H1 (cell line): Measurements from ENCODE around the gene SERPINB8. TPM values are rescaled to one million over a fixed set of nuclear protein-coding genes. Genes with fewer than 3 reads are reported as not detected.

Source experiments
- CBX8 ChIP-seq: fragments of 300-800, 300-1000 bp; sonication (generic); IDR thresholded peaks from 2 replicates; pipeline ENCODE4 v1.7.1; 2016; ENCODE audit warnings: low read depth, low read length, borderline replicate concordance
- CEBPB ChIP-seq: IDR thresholded peaks from 2 replicates; pipeline ENCODE4 v1.6.1; 2012; ENCODE audit warnings: low read depth, low read length
- EP300 ChIP-seq, 2 experiments: IDR thresholded peaks; 1 replicate in 1 of 2; 2 replicates in 1 of 2; pipeline ENCODE4 v1.6.1; 2011 to 2012; ENCODE audit warnings: low read depth in 2 of 2, low read length in 2 of 2, mild to moderate bottlenecking in 2 of 2, borderline replicate concordance in 1 of 2, inconsistent platforms in 1 of 2, moderate library complexity in 1 of 2
- JUND ChIP-seq: IDR thresholded peaks from 2 replicates; pipeline ENCODE4 v1.6.1; 2011; ENCODE audit warnings: mild to moderate bottlenecking, improper control_type of control experiment, low read length
- MAFK ChIP-seq: IDR thresholded peaks from 2 replicates; pipeline ENCODE4 v1.6.1; 2012; ENCODE audit warnings: low read depth, mild to moderate bottlenecking, improper control_type of control experiment, low read length
- RNF2 ChIP-seq: fragments of 200-900, 300-1000 bp; sonication (generic); IDR thresholded peaks from 2 replicates; pipeline ENCODE4 v1.7.1; 2016; ENCODE audit warnings: borderline replicate concordance, low read depth, mild to moderate bottlenecking, antibody characterized with exemption, low read length; ENCODE audit not compliant: poor library complexity, severe bottlenecking; ENCODE audit errors: missing control alignments
- TAF1 ChIP-seq: IDR thresholded peaks from 2 replicates; pipeline ENCODE4 v1.6.1; 2011; ENCODE audit warnings: mild to moderate bottlenecking, low read depth, low read length
- polyA plus RNA-seq, 7 experiments: library from polyadenylated mRNA; depleted of rRNA in 3 of 7; stranded (reverse) in 5 of 7; unstranded in 2 of 7; fragments of >200 nt in 5 of 7; fragments of 200-250 nt in 2 of 7; gene quantifications; 1 replicate in 5 of 7; 2 replicates in 1 of 7; 4 replicates in 1 of 7; pipeline versions ENCODE4 v1.2.1 to v1.2.3, GENCODE V29; 2011 to 2013; ENCODE audit warnings: missing spikeins in 2 of 7, mixed read lengths in 2 of 7
- total RNA-seq: library from RNA; stranded (reverse); fragmentation: NEBNext Ultra II Directional; extraction: Animal tissue kit (Norgen Biotek cat#: 25700); gene quantifications from 2 replicates; pipeline ENCODE4 v1.2.1, GENCODE V29; 2021
- TF ChIP-seq, protein P1 (sequence below): fragments of 300-600 bp; sonication (generic); IDR thresholded peaks from 2 replicates; pipeline ENCODE4 v1.7.1; 2012; ENCODE audit warnings: low read length, moderate library complexity, mild to moderate bottlenecking, inconsistent platforms; ENCODE audit not compliant: insufficient replicate concordance
- TF ChIP-seq, protein P2 (sequence below): IDR thresholded peaks from 2 replicates; pipeline ENCODE4 v1.6.1; 2012; ENCODE audit warnings: inconsistent platforms

Gene SERPINB8
- total and polyA plus RNA-seq, 2 of the 8 experiments (the other 6 are each of a cell fraction or from before 2014, with no cell fraction given), result 0.42 to 1.2 TPM

DNA sequence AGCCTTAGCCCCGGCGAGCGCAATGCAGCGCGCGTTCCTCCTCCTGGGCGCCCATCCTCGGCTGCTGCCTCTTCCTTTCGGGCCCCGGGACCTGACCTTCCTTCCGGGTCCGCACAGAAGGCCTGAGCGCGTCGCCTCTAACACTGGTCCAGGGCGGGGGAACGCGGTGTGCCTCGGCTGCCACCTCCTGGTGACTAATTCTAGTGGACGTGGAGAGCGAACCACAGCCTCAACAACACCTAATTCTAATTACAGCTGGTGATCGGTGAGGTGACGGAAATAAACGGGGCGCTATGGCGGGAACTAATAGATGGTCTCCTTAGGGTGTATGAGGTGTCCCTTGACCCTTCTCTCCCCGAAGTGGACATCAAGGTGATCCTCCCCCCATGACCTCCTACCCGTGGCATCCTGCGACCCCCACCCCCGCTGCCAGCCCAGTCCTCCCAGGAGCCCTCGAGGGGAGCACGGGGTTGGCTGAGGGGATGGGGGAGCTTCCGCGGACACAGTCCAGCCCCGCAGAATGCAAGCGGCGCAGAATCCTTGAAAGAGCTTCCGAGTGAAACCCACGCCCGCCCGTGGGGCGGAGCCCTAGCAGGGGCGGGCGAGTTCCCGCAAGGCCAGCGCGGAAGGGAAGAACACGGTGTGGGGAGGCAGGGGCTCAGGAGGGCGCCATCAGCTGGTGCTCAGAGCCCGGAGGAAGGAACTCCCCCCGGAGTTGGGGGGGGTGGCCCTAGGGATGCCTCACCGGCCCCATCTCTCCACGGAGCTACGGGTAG lies 33.5 kb upstream of the SERPINB8 start (continued):
- TF ChIP-seq CBX8 (no peak), RNF2 (no peak), JUND (no peak), MAFK (no peak), TAF1 (peak; percentile 43; the same call in 1 of the 2 replicates), EP300 (IDR thresholded peaks at IDR 0.05; ENCODE audit: borderline replicate concordance in 1 of 2, low read depth in 2 of 2, low read length in 2 of 2) (no peak), CEBPB (no peak)
- TF ChIP-seq, protein P1, sequence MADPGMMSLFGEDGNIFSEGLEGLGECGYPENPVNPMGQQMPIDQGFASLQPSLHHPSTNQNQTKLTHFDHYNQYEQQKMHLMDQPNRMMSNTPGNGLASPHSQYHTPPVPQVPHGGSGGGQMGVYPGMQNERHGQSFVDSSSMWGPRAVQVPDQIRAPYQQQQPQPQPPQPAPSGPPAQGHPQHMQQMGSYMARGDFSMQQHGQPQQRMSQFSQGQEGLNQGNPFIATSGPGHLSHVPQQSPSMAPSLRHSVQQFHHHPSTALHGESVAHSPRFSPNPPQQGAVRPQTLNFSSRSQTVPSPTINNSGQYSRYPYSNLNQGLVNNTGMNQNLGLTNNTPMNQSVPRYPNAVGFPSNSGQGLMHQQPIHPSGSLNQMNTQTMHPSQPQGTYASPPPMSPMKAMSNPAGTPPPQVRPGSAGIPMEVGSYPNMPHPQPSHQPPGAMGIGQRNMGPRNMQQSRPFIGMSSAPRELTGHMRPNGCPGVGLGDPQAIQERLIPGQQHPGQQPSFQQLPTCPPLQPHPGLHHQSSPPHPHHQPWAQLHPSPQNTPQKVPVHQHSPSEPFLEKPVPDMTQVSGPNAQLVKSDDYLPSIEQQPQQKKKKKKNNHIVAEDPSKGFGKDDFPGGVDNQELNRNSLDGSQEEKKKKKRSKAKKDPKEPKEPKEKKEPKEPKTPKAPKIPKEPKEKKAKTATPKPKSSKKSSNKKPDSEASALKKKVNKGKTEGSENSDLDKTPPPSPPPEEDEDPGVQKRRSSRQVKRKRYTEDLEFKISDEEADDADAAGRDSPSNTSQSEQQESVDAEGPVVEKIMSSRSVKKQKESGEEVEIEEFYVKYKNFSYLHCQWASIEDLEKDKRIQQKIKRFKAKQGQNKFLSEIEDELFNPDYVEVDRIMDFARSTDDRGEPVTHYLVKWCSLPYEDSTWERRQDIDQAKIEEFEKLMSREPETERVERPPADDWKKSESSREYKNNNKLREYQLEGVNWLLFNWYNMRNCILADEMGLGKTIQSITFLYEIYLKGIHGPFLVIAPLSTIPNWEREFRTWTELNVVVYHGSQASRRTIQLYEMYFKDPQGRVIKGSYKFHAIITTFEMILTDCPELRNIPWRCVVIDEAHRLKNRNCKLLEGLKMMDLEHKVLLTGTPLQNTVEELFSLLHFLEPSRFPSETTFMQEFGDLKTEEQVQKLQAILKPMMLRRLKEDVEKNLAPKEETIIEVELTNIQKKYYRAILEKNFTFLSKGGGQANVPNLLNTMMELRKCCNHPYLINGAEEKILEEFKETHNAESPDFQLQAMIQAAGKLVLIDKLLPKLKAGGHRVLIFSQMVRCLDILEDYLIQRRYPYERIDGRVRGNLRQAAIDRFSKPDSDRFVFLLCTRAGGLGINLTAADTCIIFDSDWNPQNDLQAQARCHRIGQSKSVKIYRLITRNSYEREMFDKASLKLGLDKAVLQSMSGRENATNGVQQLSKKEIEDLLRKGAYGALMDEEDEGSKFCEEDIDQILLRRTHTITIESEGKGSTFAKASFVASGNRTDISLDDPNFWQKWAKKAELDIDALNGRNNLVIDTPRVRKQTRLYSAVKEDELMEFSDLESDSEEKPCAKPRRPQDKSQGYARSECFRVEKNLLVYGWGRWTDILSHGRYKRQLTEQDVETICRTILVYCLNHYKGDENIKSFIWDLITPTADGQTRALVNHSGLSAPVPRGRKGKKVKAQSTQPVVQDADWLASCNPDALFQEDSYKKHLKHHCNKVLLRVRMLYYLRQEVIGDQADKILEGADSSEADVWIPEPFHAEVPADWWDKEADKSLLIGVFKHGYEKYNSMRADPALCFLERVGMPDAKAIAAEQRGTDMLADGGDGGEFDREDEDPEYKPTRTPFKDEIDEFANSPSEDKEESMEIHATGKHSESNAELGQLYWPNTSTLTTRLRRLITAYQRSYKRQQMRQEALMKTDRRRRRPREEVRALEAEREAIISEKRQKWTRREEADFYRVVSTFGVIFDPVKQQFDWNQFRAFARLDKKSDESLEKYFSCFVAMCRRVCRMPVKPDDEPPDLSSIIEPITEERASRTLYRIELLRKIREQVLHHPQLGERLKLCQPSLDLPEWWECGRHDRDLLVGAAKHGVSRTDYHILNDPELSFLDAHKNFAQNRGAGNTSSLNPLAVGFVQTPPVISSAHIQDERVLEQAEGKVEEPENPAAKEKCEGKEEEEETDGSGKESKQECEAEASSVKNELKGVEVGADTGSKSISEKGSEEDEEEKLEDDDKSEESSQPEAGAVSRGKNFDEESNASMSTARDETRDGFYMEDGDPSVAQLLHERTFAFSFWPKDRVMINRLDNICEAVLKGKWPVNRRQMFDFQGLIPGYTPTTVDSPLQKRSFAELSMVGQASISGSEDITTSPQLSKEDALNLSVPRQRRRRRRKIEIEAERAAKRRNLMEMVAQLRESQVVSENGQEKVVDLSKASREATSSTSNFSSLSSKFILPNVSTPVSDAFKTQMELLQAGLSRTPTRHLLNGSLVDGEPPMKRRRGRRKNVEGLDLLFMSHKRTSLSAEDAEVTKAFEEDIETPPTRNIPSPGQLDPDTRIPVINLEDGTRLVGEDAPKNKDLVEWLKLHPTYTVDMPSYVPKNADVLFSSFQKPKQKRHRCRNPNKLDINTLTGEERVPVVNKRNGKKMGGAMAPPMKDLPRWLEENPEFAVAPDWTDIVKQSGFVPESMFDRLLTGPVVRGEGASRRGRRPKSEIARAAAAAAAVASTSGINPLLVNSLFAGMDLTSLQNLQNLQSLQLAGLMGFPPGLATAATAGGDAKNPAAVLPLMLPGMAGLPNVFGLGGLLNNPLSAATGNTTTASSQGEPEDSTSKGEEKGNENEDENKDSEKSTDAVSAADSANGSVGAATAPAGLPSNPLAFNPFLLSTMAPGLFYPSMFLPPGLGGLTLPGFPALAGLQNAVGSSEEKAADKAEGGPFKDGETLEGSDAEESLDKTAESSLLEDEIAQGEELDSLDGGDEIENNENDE, result peak; percentile 48
- TF ChIP-seq, protein P2, sequence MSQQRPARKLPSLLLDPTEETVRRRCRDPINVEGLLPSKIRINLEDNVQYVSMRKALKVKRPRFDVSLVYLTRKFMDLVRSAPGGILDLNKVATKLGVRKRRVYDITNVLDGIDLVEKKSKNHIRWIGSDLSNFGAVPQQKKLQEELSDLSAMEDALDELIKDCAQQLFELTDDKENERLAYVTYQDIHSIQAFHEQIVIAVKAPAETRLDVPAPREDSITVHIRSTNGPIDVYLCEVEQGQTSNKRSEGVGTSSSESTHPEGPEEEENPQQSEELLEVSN, result peak; percentile 93
